GM19452 (cell line): Measurements from ENCODE around the gene NPSR1.

Experiments
- ATAC-seq: cut with Tn5 transposase; IDR thresholded peaks from one replicate; pipeline ENCODE4 v1.9.1; 2021; ENCODE audit not compliant: unreplicated experiment

Gene NPSR1

DNA sequence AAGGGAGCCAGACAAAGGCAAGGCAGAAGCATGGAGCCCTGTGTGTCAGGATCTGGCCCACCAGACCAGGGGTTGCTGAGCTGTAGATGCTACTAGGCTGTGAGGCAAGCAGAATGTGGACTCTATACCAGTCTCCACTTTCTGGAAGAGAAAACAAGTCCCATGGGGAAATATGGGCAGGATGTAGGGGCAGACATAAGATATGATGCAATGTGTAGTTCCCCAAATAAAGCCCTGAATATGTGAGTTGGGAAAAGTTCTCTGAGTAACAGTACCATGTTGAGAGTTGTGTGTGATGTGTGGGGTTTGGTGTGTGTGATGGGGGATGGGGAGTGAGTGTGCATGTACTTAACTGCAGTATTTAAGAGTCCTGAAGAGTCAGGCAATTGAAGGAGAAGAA, 62.3 kb downstream of the NPSR1 start:
- ATAC-seq: no peak

DNA sequence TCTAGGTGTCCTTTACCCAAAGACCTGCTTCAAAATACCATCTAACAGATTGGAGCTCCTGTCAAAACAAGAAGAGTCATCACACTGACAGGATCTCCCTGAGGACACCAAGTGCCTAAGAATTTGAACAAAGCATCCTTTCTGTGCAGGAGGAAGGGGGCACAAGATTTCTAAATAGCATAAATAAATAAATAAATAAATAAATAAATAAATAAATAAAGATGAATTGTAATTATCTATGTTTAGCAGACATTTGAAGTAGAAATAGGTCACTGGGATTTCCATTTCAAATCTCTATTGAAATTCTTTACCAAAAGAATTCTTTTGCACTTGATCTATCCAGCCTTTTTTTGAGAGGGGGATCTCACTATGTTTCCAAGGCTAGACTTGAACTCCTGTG, 65.3 kb downstream of the NPSR1 start:
- no peak for ATAC-seq

GRCh38 chr7:34723866-34724490, 66.0 kb downstream of the NPSR1 start:
- ATAC-seq: no peak

- no peak for ATAC-seq
These were observed 68.2 kb downstream of the NPSR1 start for GRCh38 chr7:34726221-34726620.

- peak; percentile 66 for ATAC-seq
These were observed 69.5 kb downstream of the NPSR1 start for GRCh38 chr7:34727464-34727995.

DNA sequence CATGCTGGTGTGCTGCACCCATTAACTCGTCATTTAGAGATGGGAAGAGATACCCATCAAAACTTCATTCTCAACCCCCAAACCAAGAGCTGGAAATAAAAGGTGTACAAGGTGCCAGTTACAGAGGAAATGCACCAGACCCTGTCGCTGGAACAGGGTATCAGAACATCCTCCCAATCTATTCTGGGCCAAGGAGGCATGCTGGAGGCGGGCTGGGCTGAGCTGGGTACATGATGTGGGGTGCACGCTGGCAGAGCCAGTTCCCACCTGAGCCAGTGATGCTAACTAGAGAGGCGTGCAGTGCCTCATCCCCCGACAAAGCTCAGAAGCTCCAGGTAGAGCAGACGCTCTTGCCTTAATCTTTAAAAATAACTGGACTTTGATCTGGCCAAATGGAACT, 70.1 kb downstream of the NPSR1 start:
- no peak for ATAC-seq

DNA sequence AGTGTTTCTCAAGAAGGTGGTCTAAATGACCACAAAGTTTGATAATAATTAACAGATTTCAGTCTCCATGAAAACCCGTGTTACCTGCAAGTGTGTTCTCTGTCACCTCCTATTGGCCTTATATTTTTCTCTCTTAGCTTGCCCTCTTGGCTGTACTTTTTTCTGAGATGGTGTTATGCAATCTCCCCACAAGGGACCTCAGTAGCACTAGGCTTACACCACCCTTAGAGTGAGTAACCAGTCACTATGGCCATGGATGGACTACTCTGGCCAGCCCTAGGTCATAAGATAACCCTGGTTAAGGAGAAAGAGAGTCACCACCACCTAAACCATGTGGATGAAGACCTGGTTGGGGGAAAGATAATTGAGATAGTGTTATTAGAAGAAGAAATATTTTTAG, 76.8 kb downstream of the NPSR1 start:
- ATAC-seq: no peak

- ATAC-seq: no peak
These were observed 77.5 kb downstream of the NPSR1 start for GRCh38 chr7:34735526-34735925.

DNA sequence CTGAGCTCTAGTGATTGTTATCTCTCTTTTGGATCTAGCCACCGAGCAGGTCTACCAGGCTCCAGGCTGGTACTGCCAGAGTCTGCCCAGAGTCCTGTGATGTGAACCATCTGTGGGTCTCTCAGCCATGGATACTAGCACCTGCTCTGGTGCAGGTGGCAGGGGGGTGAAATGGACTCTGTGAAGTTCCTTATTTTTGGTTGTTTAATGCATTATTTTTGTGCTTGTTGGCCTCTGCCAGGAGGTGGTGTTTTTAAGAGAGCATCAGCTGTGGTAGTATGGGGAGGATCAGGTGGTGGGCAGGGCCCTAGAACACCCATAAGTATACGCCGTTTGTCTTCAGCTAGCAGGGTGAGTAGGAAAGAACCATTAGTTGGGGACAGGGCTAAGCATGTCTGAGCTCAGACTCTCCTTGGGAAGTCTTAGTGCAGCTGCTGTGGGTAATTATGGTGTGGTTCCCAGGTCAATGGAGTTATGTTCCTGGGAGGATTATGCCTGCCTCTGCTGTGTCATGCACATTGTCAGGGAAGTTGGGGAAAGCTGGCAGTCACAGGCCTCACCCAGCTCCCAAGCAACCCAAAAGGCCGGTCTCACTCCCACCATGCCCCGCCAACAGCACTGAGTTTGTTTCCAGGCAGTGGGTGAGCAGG, 81.8 kb downstream of the NPSR1 start:
- ATAC-seq: no peak

GRCh38 chr7:34740840-34741239, 82.8 kb downstream of the NPSR1 start:
- no peak for ATAC-seq

DNA sequence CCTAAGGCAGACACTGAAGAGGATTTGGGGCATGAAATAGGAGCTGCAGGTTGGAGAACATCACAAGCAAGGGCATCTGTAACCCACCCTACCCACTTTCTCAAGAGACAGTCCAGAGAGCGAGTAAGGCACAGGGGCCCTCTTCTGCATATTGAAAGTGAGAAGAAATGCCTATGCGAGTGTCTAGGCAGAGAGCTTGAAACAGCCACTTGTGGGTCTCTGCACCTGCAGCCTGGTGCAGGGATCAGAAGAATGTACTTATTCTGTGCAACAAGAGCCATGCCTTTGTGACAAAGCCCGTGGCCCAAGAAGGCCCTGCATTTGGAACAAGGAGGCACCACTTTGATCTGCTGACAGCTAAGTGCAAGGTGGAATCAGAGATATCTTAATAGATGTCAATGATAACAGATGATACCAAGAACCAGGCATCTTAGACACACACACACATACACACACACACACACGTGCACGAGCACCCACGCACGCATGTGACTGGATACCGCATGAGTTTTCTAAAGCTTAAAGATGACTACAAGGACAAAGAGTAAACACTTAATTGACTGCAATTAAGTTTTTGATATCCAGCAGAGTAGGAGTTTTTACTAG, 89.3 kb downstream of the NPSR1 start:
- ATAC-seq: no peak

DNA sequence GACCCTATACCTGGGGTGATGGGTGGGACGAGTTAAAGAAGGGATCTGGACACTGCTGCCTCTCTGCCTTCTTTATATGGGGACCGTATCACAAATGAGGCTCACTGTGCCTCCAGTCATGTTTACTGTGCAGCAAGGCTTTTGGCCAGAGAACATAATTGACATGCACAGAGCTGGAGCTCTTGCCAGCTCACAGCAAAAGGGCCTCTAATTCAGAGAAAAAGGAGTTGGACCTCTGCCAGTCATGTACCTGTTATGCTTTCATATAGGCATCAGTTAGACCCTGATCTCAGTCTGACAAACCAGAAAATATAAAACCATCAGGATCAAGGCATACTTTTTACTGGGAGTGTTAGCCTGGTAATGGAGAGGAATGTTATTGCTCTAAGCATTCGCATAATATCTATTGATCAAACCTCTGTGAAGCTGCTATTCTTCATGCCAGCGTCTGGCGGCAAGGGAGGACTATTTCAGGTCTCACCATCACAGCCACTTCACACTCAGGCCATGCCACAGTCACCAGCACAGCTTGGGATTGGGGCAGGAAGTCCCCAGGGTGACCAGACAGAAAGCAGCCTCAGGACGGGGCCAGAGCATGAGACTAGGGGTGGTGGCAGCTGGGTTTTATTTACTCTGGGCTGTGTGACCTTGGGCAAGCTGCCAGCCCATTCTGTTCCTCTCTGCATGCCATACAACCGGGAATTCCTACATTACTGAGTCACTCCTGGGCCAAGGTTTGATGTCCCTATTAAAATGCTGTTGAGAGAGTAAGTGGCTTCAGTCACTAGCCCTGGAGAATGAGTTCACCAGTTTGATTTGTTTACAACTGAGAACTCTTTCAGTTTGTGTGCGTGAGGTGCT, 90.1 kb downstream of the NPSR1 start:
- peak; percentile 36 for ATAC-seq

GRCh38 chr7:34748728-34749089, 90.7 kb downstream of the NPSR1 start:
- no peak for ATAC-seq

- no peak for ATAC-seq
These were observed 91.4 kb downstream of the NPSR1 start for GRCh38 chr7:34749446-34749845.

- ATAC-seq: no peak
These were observed 92.2 kb downstream of the NPSR1 start for GRCh38 chr7:34750209-34750608.

GRCh38 chr7:34750636-34751035, 92.6 kb downstream of the NPSR1 start:
- no peak for ATAC-seq

DNA sequence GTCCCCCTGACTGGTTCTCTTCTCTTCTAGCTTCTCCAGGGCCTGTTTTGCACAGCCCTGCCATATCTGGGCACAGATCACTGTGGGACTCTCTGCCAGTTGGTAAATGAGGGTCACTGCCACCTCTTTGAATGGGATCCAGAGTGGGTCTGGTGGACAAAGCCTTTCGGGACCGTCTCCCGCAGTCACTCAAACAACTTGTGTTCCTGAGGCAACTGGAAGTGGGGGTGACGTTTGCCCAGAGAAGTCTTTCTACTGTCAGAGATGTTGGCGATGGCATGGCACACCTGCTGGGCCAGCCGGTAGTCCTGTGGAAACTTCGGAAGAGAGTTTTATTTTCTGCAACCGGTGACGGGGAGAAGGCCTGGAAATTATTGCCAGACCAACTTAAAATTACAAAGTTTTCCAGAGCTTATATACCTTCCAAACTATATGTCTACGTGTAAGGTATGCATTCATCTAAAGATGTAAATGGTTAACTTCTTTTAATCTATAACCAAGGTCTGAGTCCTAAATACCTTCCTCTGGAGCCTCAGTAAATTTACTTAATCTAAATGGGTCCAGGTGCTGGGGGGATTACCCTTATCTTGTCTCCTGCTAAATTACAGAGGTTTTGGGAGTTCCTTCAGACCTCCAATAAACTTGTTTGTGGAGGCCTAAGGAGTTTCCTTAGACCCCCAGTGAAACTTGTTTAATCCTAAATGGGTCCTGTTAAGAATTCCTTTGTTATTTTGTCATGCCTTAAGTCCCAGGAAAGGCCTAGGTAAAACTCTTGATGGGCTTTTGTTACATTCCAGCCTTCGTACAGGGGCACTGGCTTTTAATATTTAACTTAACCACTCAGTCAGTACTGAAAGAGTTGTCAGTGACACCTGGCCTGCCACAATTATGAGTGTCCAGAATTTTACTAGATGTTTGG, 94.0 kb downstream of the NPSR1 start:
- peak; percentile 26 for ATAC-seq

DNA sequence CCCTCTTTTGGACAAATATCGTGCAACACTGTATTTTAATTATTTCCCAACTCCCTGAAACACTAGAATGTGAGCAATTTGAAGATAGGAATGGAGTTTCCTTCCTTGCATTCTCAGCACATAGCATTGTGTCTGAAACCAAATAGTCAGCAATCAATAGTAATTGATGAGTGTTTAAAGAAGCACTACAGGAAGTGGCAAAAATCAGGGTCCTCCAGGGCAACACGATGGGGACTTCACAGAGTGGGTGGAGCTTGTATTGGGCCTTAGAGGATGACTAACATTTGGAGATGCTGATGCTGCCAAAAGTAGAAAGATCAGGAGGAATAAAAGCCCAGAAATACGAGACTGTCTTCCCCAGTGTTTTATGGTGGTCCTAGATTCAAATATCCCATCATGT, 94.9 kb downstream of the NPSR1 start:
- ATAC-seq: peak; percentile 29

- peak; percentile 37 for ATAC-seq
These were observed 97.0 kb downstream of the NPSR1 start for GRCh38 chr7:34755008-34755407.

DNA sequence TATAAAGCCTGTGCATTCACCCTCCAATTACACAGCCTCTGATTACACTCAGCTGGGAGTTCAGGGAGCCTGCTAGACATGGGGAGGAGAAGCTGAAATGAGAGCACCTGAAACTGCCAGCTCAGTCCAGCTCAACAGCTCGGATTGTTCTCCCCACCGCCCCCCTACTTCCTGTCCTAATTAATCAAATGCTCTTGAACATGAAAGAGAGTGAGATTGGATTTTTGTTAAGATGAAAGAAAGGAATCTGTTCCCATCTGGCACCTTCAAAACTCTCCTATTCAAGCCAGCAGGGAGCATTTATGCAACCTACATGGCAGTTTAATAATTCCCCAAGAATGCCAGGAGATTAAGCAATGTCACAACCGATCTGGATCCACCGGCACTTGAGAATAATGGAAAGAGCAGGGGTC, 98.0 kb downstream of the NPSR1 start:
- ATAC-seq: no peak
